Limb (tissue), 2 donors: ENCODE results near the gene RAP1A.
A peak's percentile ranks its signal among the peaks of the same experiment; 100 is the strongest.
"Not testable (repeated sequence)": the region's sequence is repeated elsewhere in the genome, so short reads cannot be mapped to it uniquely, and the experiment has no call there.

ENCODE experiments used
- DNase-seq, 2 donors: peaks; one replicate each; pipeline ENCODE4 v3.0.0-alpha.2; 2016; ENCODE audit errors: extremely low spot score in 2 of 2

The RAP1A gene

DNA sequence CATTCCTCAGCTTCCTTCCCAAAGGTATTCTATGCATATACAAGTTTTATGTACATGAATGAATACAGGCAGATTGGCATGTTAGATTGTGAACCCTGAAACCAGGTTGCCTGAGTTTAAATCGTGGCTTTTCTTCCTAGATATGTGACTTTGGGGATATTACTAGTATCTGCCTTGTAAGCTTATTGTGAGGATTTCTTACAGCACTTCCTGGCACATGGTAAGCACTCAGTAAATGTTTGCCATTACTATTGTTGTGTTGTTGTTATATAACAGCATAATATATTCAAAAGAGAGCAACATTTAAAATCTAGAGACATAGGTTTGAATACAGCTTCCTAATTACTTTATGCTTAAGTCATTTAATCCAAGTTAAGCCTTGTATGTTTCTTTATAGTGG, 45.1 kb downstream of the RAP1A start:
- no peak for DNase-seq

GRCh38 chr1:111665497-111665896, 45.9 kb downstream of the RAP1A start:
- no peak for DNase-seq

- no peak for DNase-seq
Measured at GRCh38 chr1:111666828-111667227, 47.2 kb downstream of the RAP1A start.

GRCh38 chr1:111669268-111669667, 49.7 kb downstream of the RAP1A start:
- no peak for DNase-seq

- DNase-seq, result no peak
Measured at GRCh38 chr1:111671852-111672251, 52.3 kb downstream of the RAP1A start.

DNA sequence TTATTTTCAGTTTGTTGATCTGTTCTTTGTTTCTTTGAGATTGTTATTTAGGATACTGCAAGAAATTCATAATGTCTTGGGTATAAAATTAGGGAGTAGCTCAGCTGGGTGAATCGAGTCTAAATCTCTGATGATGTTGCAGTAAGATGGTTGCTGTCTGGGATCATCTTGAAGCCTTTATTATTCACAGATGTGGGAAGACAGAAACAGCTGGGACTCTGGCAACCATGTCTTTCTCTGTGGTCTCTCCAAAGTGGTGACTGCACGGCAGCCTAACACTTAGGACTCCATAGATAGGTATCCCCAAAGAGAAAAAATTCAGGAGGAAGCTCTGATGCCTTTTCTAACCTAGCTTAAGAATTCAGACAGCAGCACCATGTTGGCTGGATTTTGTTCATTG, 52.7 kb downstream of the RAP1A start:
- no peak for DNase-seq

DNA sequence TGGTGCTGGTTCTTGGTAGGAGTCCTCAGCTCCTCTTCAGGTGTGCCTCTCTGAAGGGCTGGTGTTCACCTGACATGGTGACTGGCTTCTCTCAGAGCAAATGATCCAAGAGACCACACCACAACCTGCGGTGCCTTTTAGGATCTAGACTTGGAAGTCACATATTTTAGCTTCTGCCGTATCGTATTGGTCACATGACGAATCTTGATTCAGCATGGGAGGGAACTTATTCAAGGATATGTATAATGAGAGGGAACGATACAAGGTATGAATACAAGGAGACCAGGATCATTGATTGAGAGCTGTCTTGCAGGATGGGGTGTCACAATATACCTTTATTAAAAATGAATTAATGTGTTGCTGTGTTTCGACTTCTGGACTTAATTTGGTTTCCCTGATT, 58.0 kb downstream of the RAP1A start:
- no peak for DNase-seq

DNA sequence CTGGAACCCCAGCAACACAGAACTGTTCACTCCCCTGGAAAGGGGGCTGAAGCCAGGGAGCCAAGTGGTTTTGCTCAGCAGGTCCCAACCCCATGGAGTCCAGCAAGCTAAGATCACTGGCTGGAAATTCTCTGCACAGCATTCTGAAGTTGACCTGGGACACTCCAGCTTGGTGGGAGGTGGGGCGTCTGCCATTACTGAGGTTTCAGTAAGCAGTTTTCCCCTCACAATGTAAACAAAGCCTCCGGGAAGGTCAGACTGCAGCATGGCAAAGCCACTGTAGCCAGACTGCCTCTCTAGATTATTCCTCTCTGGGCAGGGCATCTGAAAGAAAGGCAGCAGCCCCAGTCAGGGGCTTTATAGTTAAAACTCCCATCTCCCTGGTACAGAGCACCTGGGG, 60.0 kb downstream of the RAP1A start:
- DNase-seq, result no peak

DNA sequence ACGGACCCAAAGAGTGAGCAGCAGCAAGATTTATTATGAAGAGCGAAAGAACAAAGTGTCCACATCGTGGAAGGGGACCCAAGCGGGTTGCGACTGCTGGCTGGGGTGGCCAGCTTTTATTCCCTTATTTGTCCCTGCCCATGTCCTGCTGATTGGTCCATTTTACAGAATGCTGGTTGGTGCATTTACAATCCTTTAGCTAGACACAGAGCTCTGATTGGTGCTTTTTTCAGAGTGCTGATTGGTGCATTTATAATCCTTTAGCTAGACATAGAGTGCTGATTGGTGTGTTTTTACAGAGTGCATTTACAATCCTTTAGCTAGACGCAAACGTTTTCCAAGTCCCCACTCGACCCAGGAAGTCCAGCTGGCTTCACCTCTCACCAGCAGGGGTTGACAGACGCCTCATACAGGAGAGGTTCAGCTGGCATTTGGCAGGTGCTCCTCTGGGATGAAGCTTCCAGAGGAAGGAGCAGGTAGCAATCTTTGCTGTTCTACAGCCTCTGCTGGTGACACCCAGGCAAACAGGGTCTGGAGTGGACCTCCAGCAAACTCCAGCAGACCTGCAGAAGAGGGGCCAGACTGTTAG, 60.7 kb downstream of the RAP1A start:
- DNase-seq, result not testable (repeated sequence)

DNA sequence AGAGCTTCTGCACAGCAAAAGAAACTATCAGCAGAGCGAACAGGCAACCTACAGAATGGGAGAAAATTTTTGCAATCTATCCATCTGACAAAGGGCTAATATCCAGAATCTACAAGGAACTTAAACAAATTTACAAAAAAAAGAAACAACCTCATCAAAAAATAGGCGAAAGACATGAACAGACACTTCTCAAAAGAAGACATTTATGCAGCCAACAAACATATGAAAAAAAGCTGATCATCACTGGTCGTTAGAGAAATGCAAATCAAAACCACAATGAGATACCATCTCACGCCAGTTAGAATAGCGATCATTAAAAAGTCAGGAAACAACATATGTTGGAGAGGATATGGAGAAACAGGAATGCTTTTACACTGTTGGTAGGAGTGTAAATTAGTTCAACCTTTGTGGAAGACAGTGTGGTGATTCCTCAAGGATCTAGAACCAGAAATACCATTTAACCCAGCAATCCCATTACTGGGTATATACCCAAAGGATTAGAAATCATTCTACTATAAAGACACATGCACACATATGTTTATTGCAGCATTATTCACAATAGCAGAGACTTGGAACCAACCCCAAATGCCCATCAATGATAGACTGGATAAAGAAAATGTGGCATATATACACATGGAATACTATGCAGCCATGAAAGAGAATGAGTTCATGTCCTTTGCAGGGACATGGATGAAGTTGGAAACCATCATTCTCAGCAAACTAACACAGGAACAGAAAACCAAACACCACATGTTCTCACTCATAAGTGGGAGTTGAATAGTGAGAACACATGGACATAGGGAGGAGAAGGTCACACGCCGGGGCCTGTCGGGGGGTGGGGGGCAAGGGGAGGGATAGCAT, 65.9 kb downstream of the RAP1A start:
- not testable (repeated sequence) for DNase-seq

- DNase-seq, result peak; percentile 74 to 79
Measured at GRCh38 chr1:111690306-111690617, 70.7 kb downstream of the RAP1A start.

- no peak for DNase-seq
Measured at GRCh38 chr1:111691886-111692285, 72.3 kb downstream of the RAP1A start.

DNA sequence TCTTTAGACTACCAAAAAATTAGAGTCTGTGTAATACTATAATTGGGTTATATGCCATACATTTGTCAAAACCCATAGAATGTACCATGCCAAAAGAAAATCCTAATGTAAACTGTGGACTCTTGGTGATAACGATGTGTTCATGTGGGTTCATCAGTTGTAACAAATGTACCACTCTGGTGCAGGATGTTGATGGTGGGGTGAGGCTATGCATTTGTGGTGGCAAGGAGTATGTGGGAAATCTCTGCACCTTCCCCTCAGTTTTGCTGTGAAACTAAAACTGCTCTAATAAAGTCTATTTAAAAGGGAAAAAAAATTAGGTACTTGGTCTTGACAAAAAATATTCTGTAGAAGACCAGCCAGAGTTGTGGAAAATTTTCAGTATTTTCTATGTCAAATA, 76.2 kb downstream of the RAP1A start:
- DNase-seq, result no peak

DNA sequence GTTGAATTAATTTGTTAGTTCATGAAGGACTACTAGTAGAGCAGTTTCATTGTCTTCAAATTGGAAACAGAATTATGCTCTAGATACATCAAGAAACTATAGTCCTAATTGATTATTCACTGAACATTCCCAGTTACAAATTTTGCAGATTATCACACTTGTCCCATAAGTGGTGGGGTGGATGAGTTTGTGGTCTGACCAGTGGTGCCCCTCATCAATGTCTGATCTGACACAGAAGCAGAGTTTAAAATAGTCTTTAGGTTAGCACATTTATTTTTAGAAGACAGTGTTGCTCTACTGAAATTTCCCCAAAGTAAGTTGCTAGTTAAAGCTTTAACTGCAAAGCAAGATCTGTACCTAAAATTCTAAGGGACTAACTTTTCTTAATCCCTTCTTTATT, 76.7 kb downstream of the RAP1A start:
- DNase-seq, result no peak

- no peak for DNase-seq
Measured at GRCh38 chr1:111699268-111699667, 79.7 kb downstream of the RAP1A start.

- DNase-seq, result no peak
Measured at GRCh38 chr1:111702504-111703050, 83.0 kb downstream of the RAP1A start.

GRCh38 chr1:111704240-111704639, 84.7 kb downstream of the RAP1A start:
- DNase-seq, result no peak

GRCh38 chr1:111704776-111705175, 85.2 kb downstream of the RAP1A start:
- no peak for DNase-seq

DNA sequence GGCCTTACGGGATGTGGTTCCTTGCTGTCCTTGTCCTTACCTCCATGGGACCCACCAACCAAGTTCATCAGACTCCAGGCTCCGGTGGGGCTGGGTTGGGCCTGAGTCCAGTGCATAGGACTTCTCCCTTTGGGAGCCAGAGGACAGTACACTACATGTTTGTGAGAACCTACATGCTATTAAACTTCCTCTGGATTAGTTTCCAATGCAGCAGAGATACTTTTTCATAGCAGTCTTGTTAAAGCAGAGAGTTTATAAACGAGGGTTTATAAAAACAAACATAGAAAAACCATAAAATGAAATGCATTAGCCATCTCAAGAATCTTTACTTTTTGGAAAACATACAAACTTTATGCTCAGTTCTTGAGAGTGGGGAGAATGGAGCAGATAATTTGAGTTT, 86.3 kb downstream of the RAP1A start:
- no peak for DNase-seq

DNA sequence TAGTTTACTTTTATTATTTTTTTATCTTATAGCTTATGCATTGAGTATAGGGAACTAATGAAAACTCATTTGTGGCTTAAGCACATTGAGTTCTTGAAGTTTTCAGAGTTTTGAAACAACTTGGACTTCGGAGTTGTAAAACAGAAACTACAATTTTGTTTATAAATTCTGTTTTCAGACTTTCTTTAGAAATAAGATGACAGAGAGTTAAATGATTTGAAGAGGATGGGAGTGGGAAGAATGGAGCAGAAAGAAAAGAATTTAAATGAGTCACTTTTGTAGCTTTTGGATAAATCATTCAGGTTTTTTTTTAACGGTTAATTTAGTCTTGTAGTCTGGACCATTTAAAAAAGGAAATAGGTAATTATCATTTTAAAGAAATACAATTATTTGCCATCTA, 87.3 kb downstream of the RAP1A start:
- no peak for DNase-seq

DNA sequence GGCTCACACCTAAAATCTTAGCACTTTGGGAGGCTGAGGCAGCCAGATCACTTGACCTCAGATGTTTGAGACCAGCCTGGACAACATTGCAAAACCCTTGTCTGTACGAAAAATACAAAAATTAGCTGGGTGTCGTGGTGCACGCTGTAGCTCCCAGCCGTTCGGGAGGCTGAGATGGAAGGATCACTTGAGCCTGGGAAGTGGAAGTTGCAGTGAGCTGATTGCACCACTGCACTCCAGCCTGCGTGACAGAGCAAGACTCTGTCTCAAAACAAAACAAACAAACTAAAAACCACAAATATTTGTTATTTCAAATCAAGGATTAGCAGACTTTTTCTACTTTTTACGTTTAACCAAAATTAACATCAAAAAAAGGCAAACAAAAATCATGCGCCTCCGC, 88.3 kb downstream of the RAP1A start:
- no peak for DNase-seq

DNA sequence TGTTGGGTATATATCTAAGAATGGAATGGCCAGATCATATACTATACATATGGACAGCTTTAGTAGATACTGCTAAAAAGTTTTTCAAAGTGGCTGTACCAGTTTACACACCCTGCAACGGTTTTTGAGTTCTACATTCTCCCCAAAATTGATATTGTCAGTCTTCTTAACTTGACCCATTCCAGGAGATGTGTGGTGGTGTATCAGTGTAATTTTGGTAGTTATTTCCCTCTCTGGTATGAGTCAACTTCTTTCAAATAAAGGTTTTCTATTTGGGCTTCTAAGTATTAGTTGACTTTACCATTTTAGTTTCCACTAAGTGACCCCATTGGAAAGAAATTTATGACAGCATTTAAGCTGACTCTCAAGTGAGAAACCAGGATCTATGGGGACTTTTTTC, 90.4 kb downstream of the RAP1A start:
- no peak for DNase-seq

- DNase-seq, result no peak
Measured at GRCh38 chr1:111716333-111716732, 96.7 kb downstream of the RAP1A start.
